ENCODE data around the gene TBCB.

The TBCB gene

DNA sequence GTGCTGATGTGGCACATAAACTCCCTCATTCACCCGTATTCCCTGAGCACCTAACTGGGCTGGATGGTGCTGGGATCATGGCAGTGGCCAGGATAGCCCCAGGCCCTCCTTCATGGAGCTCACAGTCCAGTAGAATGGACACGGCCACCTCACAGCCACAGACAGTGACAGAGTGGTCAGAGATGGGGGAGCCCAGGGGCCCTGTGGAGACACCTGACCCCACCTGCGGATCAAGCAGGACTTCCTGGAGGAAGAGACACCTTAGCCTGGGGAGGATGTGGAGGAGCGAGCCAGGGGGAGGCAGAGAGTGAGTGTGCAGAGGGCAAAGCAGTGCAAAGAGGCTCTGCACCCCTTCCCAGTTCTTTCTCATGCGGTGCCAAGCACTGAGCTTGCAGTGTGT lies 25.4 kb upstream of the TBCB start:
- CTCF ChIA-PET = no interaction called here
- no peak for TF ChIP-seq LEF1 (IDR thresholded peaks at IDR 0.05; ENCODE audit: borderline replicate concordance)
- TF ChIP-seq ARNT (IDR thresholded peaks at IDR 0.05) = no peak
- no peak for TF ChIP-seq TARDBP (IDR thresholded peaks at IDR 0.05)
- no peak for TF ChIP-seq ZNF384 (IDR thresholded peaks at IDR 0.05)
- no peak for TF ChIP-seq CTBP1 (IDR thresholded peaks at IDR 0.05; ENCODE audit: borderline replicate concordance)
- TF ChIP-seq SP1 (IDR thresholded peaks at IDR 0.05) = no peak
- TF ChIP-seq FOXM1 (IDR thresholded peaks at IDR 0.05; ENCODE audit: borderline replicate concordance) = no peak
- no peak for TF ChIP-seq L3MBTL2 (conservative IDR thresholded peaks at IDR 0.05)
- no peak for TF ChIP-seq PKNOX1 (IDR thresholded peaks at IDR 0.05)
- no peak for TF ChIP-seq ELF4 (IDR thresholded peaks at IDR 0.05)
- TF ChIP-seq HDGF (IDR thresholded peaks at IDR 0.05; ENCODE audit: borderline replicate concordance) = no peak
- no peak for TF ChIP-seq BHLHE40 (IDR thresholded peaks at IDR 0.05; ENCODE audit: borderline replicate concordance)
- no peak for TF ChIP-seq NFRKB (IDR thresholded peaks at IDR 0.05)
- no peak for TF ChIP-seq FOXA1 (IDR thresholded peaks at IDR 0.05)
- TF ChIP-seq SUZ12 (IDR thresholded peaks at IDR 0.05) = no peak
- TF ChIP-seq FOXK2 (IDR thresholded peaks at IDR 0.05) = no peak
- no peak for DNase-seq (ENCODE audit: extremely low spot score)
- POLR2A ChIA-PET = interaction anchor here (1.4 kb wide), 1 partner anchor 25 kb away, joined by 4 read pairs; the partner anchor contains the start of gene POLR2I

- DNase-seq (ENCODE audit: extremely low spot score) = no peak
- ChIA-PET POLR2A (interaction anchor here (0.7 to 1.4 kb wide), 3 partner anchors 16 to 37 kb away, joined by 3 to 5 read pairs (median 3); partner anchors contain the start of genes POLR2I and TBCB), CTCF (no interaction called here)
- TF ChIP-seq PKNOX1 (IDR thresholded peaks at IDR 0.05) (no peak), SP1 (IDR thresholded peaks at IDR 0.05) (no peak), NFRKB (IDR thresholded peaks at IDR 0.05) (no peak), ELF4 (IDR thresholded peaks at IDR 0.05) (no peak), SUZ12 (IDR thresholded peaks at IDR 0.05) (no peak), CTBP1 (IDR thresholded peaks at IDR 0.05; ENCODE audit: borderline replicate concordance) (no peak), L3MBTL2 (conservative IDR thresholded peaks at IDR 0.05) (no peak), LEF1 (IDR thresholded peaks at IDR 0.05; ENCODE audit: borderline replicate concordance) (no peak), HDGF (IDR thresholded peaks at IDR 0.05; ENCODE audit: borderline replicate concordance) (no peak), FOXK2 (IDR thresholded peaks at IDR 0.05) (no peak), FOXA1 (IDR thresholded peaks at IDR 0.05) (no peak), ZNF384 (IDR thresholded peaks at IDR 0.05) (no peak), TARDBP (IDR thresholded peaks at IDR 0.05) (no peak), ARNT (IDR thresholded peaks at IDR 0.05) (no peak), BHLHE40 (IDR thresholded peaks at IDR 0.05; ENCODE audit: borderline replicate concordance) (no peak), FOXM1 (IDR thresholded peaks at IDR 0.05; ENCODE audit: borderline replicate concordance) (no peak)
These were observed 24.2 kb upstream of the TBCB start for GRCh38 chr19:36090910-36091695.

DNA sequence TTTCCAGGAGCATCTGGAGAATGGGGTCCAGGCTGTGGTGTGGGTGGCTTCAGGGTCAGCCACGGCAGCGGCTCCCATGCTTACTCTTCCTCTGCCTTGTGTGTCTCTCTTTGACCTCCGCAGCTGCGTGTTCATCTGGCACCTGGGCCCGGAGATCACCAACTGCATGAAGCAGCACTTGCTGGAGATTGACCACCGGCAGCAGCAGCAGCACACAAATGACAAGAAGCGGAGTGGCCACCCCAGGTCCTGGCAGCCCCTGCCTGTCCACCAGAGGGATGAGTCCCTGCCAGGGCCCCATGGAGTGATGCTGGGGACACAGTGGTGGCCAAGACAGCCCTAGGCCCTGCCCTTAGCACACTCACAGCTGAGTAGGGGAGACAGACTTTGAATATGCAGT lies 22.7 kb upstream of the TBCB start:
- POLR2A ChIA-PET = no interaction called here
- DNase-seq (ENCODE audit: extremely low spot score) = no peak

DNA sequence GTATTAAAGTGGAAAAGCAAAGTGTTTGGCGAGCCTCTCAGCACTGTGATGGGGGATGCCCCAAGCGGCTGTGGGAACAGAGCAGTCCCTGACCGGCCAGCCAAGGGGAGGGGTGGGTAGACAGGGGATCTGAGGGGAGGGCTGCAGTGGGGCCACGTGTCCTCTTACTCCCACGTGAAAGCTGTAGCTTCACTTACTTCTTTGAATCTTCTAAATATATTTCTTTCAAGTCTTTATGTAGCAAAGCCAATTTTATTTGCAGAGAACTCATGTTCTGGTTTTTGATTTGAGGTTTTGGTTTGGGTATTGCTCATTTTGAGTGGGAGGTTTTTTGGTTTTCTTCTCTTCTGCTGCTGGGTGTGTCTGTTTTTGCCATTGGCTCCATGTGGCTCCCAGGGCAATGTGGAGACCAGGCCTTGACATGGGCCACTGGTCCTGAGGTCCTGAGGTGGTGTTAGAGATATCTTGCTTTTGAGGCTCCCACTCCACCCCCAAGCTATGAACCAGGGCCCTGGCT lies 22.1 kb upstream of the TBCB start:
- TF ChIP-seq ARNT (IDR thresholded peaks at IDR 0.05) = no peak
- TF ChIP-seq L3MBTL2 (conservative IDR thresholded peaks at IDR 0.05) = no peak
- no peak for TF ChIP-seq ZNF384 (IDR thresholded peaks at IDR 0.05)
- TF ChIP-seq SP1 (IDR thresholded peaks at IDR 0.05) = no peak
- no peak for TF ChIP-seq TARDBP (IDR thresholded peaks at IDR 0.05)
- TF ChIP-seq HDGF (IDR thresholded peaks at IDR 0.05; ENCODE audit: borderline replicate concordance) = no peak
- no peak for DNase-seq (ENCODE audit: extremely low spot score)
- ChIA-PET POLR2A (no interaction called here), CTCF (no interaction called here)

More for the DNA sequence above, 22.7 kb upstream of the TBCB start:
- CTCF ChIA-PET = no interaction called here
- TF ChIP-seq L3MBTL2 (conservative IDR thresholded peaks at IDR 0.05) (no peak), ARNT (IDR thresholded peaks at IDR 0.05) (no peak), SUZ12 (IDR thresholded peaks at IDR 0.05) (no peak), ELF4 (IDR thresholded peaks at IDR 0.05) (no peak), TARDBP (IDR thresholded peaks at IDR 0.05) (no peak), LEF1 (IDR thresholded peaks at IDR 0.05; ENCODE audit: borderline replicate concordance) (no peak), SP1 (IDR thresholded peaks at IDR 0.05) (no peak), CTBP1 (IDR thresholded peaks at IDR 0.05; ENCODE audit: borderline replicate concordance) (no peak), ZNF384 (IDR thresholded peaks at IDR 0.05) (no peak), PKNOX1 (IDR thresholded peaks at IDR 0.05) (no peak), BHLHE40 (IDR thresholded peaks at IDR 0.05; ENCODE audit: borderline replicate concordance) (no peak), NFRKB (IDR thresholded peaks at IDR 0.05) (no peak), FOXM1 (IDR thresholded peaks at IDR 0.05; ENCODE audit: borderline replicate concordance) (no peak), FOXK2 (IDR thresholded peaks at IDR 0.05) (no peak)

GRCh38 chr19:36093687-36094086 lies 21.6 kb upstream of the TBCB start:
- ChIA-PET POLR2A (no interaction called here), CTCF (no interaction called here)
- TF ChIP-seq ELF4 (IDR thresholded peaks at IDR 0.05) (no peak), FOXM1 (IDR thresholded peaks at IDR 0.05; ENCODE audit: borderline replicate concordance) (no peak), SUZ12 (IDR thresholded peaks at IDR 0.05) (no peak), BHLHE40 (IDR thresholded peaks at IDR 0.05; ENCODE audit: borderline replicate concordance) (no peak), FOXA1 (IDR thresholded peaks at IDR 0.05) (no peak), HDGF (IDR thresholded peaks at IDR 0.05; ENCODE audit: borderline replicate concordance) (no peak), PKNOX1 (IDR thresholded peaks at IDR 0.05) (no peak)
- no peak for DNase-seq (ENCODE audit: extremely low spot score)
